GM12875 (cell line): Measurements from ENCODE around the gene SPTBN5.

Source experiments
- H3K4me3 ChIP-seq: one replicate; pipeline ENCODE4 v1.5.1; 2011; ENCODE audit warnings: low read depth, low read length, control low read depth
- TF ChIP-seq, protein P1 (sequence below): IDR thresholded peaks from 2 replicates; pipeline ENCODE4 v1.5.1; 2011; ENCODE audit warnings: low read depth, mild to moderate bottlenecking, control low read depth, inconsistent platforms, low read length, moderate library complexity, borderline replicate concordance; ENCODE audit not compliant: insufficient read depth

The SPTBN5 gene

GRCh38 chr15:41860049-41860828 lies 33.6 kb downstream of the SPTBN5 start:
- TF ChIP-seq, protein P1, sequence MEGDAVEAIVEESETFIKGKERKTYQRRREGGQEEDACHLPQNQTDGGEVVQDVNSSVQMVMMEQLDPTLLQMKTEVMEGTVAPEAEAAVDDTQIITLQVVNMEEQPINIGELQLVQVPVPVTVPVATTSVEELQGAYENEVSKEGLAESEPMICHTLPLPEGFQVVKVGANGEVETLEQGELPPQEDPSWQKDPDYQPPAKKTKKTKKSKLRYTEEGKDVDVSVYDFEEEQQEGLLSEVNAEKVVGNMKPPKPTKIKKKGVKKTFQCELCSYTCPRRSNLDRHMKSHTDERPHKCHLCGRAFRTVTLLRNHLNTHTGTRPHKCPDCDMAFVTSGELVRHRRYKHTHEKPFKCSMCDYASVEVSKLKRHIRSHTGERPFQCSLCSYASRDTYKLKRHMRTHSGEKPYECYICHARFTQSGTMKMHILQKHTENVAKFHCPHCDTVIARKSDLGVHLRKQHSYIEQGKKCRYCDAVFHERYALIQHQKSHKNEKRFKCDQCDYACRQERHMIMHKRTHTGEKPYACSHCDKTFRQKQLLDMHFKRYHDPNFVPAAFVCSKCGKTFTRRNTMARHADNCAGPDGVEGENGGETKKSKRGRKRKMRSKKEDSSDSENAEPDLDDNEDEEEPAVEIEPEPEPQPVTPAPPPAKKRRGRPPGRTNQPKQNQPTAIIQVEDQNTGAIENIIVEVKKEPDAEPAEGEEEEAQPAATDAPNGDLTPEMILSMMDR = no peak; the same call in 1 of the 2 replicates
- no peak overlapping the region for H3K4me3 ChIP-seq

DNA sequence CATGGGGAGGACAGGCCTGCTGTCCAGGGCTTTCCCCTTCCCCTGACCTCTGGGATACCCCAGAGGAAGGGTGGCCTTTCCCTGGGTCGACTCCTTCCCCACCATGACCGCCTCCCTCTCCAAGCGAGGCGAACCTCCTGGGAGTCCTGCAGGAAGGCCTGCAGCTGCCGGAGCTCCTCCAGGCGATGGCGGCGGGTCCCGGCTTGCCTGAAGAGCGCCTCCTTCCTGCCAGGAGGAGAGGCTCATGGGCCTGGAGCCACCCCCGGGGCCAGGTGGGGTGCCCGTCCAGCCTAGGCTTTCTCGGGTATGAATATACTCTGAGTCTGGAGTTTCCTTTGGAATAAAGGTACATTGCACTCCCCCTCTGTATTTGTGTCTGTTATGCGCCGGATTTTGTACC lies 35.1 kb downstream of the SPTBN5 start:
- no peak overlapping the region for H3K4me3 ChIP-seq
- TF ChIP-seq, protein P1 = no peak

- H3K4me3 ChIP-seq = no peak overlapping the region
- TF ChIP-seq, protein P1 = no peak
These were observed 36.5 kb downstream of the SPTBN5 start for GRCh38 chr15:41857316-41857715.

GRCh38 chr15:41856716-41857115 lies 37.1 kb downstream of the SPTBN5 start:
- no peak overlapping the region for H3K4me3 ChIP-seq
- TF ChIP-seq, protein P1 = no peak

GRCh38 chr15:41856262-41856661 lies 37.6 kb downstream of the SPTBN5 start:
- TF ChIP-seq, protein P1 = no peak
- no peak overlapping the region for H3K4me3 ChIP-seq

DNA sequence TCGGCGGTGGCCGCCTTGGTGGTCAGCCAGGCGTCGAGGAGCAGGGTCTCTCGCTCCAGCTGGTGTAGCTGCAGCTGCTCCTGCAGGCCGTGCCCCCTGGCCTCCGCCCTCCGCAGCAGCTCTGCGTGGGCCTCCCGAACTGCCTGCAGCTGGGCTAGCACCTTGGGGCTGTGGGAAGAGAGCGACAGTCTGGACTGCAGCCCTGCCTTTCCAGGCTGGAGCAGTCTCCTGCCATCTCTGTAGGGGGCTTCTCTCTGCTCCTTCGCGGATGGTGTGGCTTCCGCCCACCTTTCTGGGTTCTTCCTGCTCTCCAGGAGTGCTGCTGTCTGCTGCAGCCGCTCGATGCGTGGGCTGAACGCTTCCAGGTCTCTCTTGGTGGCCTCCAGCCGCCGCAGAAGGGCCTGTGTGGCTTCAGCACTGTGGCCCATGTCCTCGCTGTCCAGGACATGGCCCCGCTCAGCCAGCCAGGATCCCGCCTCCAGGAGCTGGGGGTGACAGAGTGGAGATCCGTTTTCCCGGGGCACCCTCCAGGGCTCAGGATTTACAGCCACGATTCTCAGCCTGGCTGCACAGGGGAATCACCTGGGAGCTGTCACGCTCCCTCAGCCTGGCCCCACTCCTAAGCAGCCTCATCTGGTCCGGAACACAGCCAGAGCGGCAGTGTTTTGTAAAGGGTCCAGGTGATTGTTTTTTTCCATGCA lies 38.4 kb downstream of the SPTBN5 start:
- TF ChIP-seq, protein P1 = no peak
- no peak overlapping the region for H3K4me3 ChIP-seq

DNA sequence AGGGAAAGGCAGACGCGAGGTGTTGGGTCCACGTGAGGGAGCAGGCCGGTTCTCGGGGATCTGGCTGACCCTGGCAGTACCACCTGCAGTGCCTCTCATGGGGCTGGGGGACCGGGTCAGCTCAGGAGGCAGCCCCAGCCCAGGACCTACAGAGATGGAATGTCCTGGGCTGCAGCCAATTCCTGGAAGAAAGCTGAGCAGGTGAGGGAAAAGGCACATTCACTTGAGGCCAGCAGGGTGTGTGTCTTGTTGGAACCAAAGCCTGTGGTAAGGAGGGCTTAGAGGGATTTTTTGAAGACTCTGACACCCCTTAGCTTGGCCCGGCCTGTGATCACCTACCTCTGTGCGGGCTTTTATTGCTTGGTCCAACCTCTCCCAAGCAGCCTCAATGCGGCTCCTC lies 39.4 kb downstream of the SPTBN5 start:
- TF ChIP-seq, protein P1 = no peak
- H3K4me3 ChIP-seq = no peak overlapping the region
